OCI-LY7 (cell line): Measurements from ENCODE around the gene RBP3. TPM values are rescaled to one million over a fixed set of nuclear protein-coding genes. Genes with fewer than 3 reads are reported as not detected.
"Not testable (repeated sequence)": the region's sequence is repeated elsewhere in the genome, so short reads cannot be mapped to it uniquely, and the experiment has no call there.

Source experiments
- BruUV-seq: library from RNA; stranded (reverse); fragments of 400-500 nt; replicated peaks from 2 replicates; lab custom pipeline; 2021; lab: Mats Ljungman, UMichigan
- CTCF ChIA-PET: fragments of 300-600 bp; sonication (Branson Sonifier 250); formaldehyde crosslinking; loops from one replicate; lab custom pipeline; 2022; ENCODE audit warnings: antibody characterized with exemption; ENCODE audit not compliant: unreplicated experiment; lab: Charles Lee
- POLR2A ChIA-PET: fragments of 300-600 bp; sonication (Branson Sonifier 250); formaldehyde crosslinking; loops from one replicate; lab custom pipeline; 2022; ENCODE audit warnings: antibody characterized with exemption; lab: Charles Lee
- DNase-seq: peaks from one replicate; pipeline ENCODE4 v3.0.0-alpha.2; 2015; ENCODE audit warnings: low spot score
- H2AFZ ChIP-seq: fragments of 200-600 bp; sonication (generic), shearing (Covaris generic); 2 replicates; pipeline ENCODE4 v1.6.1; 2014; ENCODE audit warnings: mild to moderate bottlenecking, antibody characterized with exemption, low read length, moderate library complexity
- H3K27ac ChIP-seq: fragments of 200-600 bp; sonication (generic); 2 replicates; pipeline ENCODE4 v1.5.1; 2014; ENCODE audit warnings: mixed run types, low read depth, mild to moderate bottlenecking, moderate library complexity, low read length, inconsistent platforms; ENCODE audit not compliant: poor library complexity, severe bottlenecking
- H3K36me3 ChIP-seq: fragments of 200-600 bp; sonication (generic); 2 replicates; pipeline ENCODE4 v1.6.1; 2014; ENCODE audit warnings: mild to moderate bottlenecking, antibody characterized with exemption, low read length, moderate library complexity, mixed read lengths; ENCODE audit not compliant: insufficient read depth
- H3K4me1 ChIP-seq: fragments of 200-600 bp; sonication (generic); 2 replicates; pipeline ENCODE4 v1.5.1; 2014; ENCODE audit warnings: mild to moderate bottlenecking, low read length; ENCODE audit not compliant: insufficient read depth, poor library complexity, severe bottlenecking
- H3K4me2 ChIP-seq: fragments of 200-600 bp; sonication (generic); 2 replicates; pipeline ENCODE4 v1.6.1; 2014; ENCODE audit warnings: mild to moderate bottlenecking, low read length
- H3K4me3 ChIP-seq: fragments of 200-600 bp; sonication (generic); 2 replicates; pipeline ENCODE4 v1.5.1; 2014; ENCODE audit warnings: mild to moderate bottlenecking, low read depth, low read length; ENCODE audit not compliant: poor library complexity, severe bottlenecking
- H3K79me2 ChIP-seq: fragments of 200-600 bp; sonication (generic); 2 replicates; pipeline ENCODE4 v1.6.1; 2016; ENCODE audit warnings: low read depth, mild to moderate bottlenecking, low read length, moderate library complexity, mixed read lengths; ENCODE audit not compliant: insufficient read depth
- H3K9me2 ChIP-seq: fragments of 200-600 bp; sonication (generic); 2 replicates; pipeline ENCODE4 v1.6.1; 2016; ENCODE audit warnings: mild to moderate bottlenecking, low read length, mixed read lengths; ENCODE audit not compliant: insufficient read depth
- H3K9me3 ChIP-seq: fragments of 200-600 bp; sonication (generic); 2 replicates; pipeline ENCODE4 v1.6.1; 2014; ENCODE audit warnings: mild to moderate bottlenecking, mixed run types, low read length, mixed read lengths
- H4K20me1 ChIP-seq: fragments of 200-600 bp; sonication (generic); 2 replicates; pipeline ENCODE4 v1.6.1; 2014; ENCODE audit warnings: mild to moderate bottlenecking, antibody characterized with exemption, low read length, moderate library complexity, mixed read lengths; ENCODE audit not compliant: insufficient read depth
- EZH2phosphoT487 ChIP-seq: fragments of 200-600 bp; sonication (generic); IDR thresholded peaks from 2 replicates; pipeline ENCODE4 v1.6.1; 2018; ENCODE audit warnings: low read depth, borderline replicate concordance, mild to moderate bottlenecking, mixed run types, antibody characterized with exemption, low read length, moderate library complexity, mixed read lengths
- intact Hi-C: fragments of 100-400 bp; cut with micrococcal nuclease; formaldehyde crosslinking; loops from one replicate; pipeline ENCODE4 v1.10.0; 2022; ENCODE audit not compliant: unreplicated experiment
- total RNA-seq, 2 experiments: library from RNA; depleted of rRNA in 1 of 2; stranded (reverse); fragments of >200 nt in 1 of 2; shearing (Covaris generic) in 1 of 2; gene quantifications; 2 replicates each; pipeline ENCODE4 v1.2.3, GENCODE V29; 2014 to 2022
- TF ChIP-seq, protein P1 (sequence below): fragments of 200-600 bp; sonication (generic); conservative IDR thresholded peaks from 2 replicates; pipeline ENCODE4 v1.5.1; 2014; ENCODE audit warnings: mild to moderate bottlenecking, antibody characterized with exemption, low read length, moderate library complexity, mixed read lengths

RBP3 gene
- total RNA-seq, 2 experiments from 2014 or later: not detected

GRCh38 chr10:47384148-47384921 is 36.2 kb downstream of the RBP3 start, which contains the start of gene ZNF488:
ZNF488 (minus strand) TSS chr10:47384293; CDS start chr10:47368829, 15,464 bp downstream.
- peak; percentile 76 for DNase-seq
- H2AFZ ChIP-seq: peak within 1 kb of the TSS; percentile 76
- no peaks in the 10 kb centered on the region for H3K36me3 ChIP-seq
- POLR2A ChIA-PET: interaction anchor here (1.3 kb wide), 1 partner anchor 20 kb away, joined by 3 read pairs; no protein-coding TSS in a partner anchor
- peak within 1 kb of the TSS; percentile 69 for H3K4me3 ChIP-seq
- H3K4me1 ChIP-seq: peaks cover 14% of the 10 kb centered on the region
- no peaks in the 10 kb centered on the region for H3K9me3 ChIP-seq
- intact Hi-C loops: no loop called here
- H3K79me2 ChIP-seq: no peaks in the 10 kb centered on the region
- no TSS peak for BruUV-seq
- CTCF ChIA-PET: no interaction called here
- no peaks in the 10 kb centered on the region for H4K20me1 ChIP-seq
- H3K27ac ChIP-seq: no peak within 1 kb of the TSS
- H3K9me2 ChIP-seq: no peaks in the 10 kb centered on the region
- H3K4me2 ChIP-seq: peak within 1 kb of the TSS; percentile 66
- TF ChIP-seq EZH2phosphoT487: no peak
- TF ChIP-seq, protein P1, sequence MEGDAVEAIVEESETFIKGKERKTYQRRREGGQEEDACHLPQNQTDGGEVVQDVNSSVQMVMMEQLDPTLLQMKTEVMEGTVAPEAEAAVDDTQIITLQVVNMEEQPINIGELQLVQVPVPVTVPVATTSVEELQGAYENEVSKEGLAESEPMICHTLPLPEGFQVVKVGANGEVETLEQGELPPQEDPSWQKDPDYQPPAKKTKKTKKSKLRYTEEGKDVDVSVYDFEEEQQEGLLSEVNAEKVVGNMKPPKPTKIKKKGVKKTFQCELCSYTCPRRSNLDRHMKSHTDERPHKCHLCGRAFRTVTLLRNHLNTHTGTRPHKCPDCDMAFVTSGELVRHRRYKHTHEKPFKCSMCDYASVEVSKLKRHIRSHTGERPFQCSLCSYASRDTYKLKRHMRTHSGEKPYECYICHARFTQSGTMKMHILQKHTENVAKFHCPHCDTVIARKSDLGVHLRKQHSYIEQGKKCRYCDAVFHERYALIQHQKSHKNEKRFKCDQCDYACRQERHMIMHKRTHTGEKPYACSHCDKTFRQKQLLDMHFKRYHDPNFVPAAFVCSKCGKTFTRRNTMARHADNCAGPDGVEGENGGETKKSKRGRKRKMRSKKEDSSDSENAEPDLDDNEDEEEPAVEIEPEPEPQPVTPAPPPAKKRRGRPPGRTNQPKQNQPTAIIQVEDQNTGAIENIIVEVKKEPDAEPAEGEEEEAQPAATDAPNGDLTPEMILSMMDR: no peak

DNA sequence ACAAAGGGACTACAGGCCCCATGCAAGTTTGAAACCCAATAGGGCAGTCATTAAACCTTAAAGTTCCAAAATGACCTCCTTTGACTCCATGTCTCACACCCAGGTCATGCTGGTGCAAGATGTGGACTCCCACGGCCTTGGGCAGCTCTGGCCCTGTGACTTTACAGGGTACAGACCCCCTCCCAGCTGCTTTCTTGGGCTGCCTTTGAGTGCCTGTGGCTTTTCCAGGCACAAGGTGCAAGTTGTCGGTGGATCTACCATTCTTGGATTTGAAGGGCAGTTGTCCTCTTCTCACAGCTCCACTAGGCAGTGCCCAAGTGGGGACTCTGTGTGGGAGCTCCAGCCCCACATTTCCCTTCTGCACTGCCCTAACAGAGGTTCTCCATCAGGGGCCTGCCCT is 37.9 kb downstream of the RBP3 start:
- H4K20me1 ChIP-seq, CTCF ChIA-PET, BruUV-seq, POLR2A ChIA-PET, H3K27ac ChIP-seq, H2AFZ ChIP-seq, H3K36me3 ChIP-seq, H3K4me2 ChIP-seq, DNase-seq, H3K9me3 ChIP-seq, intact Hi-C loops, H3K4me3 ChIP-seq, H3K9me2 ChIP-seq, H3K79me2 ChIP-seq: not testable (repeated sequence)
- H3K4me1 ChIP-seq: peaks cover 14% of the 10 kb centered on the region

GRCh38 chr10:47388879-47389278 is 40.7 kb downstream of the RBP3 start:
- no peak overlapping the region for H3K4me2 ChIP-seq
- intact Hi-C loops: no loop called here
- no TSS peak for BruUV-seq
- H3K4me3 ChIP-seq: no peak overlapping the region
- no peak overlapping the region for H2AFZ ChIP-seq
- no peaks in the 10 kb centered on the region for H3K9me3 ChIP-seq
- no peaks in the 10 kb centered on the region for H3K9me2 ChIP-seq
- POLR2A ChIA-PET: no interaction called here
- CTCF ChIA-PET: no interaction called here
- no peaks in the 10 kb centered on the region for H4K20me1 ChIP-seq
- H3K27ac ChIP-seq: no peak overlapping the region
- no peak for DNase-seq
- TF ChIP-seq, protein P1: no peak
- no peak for TF ChIP-seq EZH2phosphoT487
- peaks cover 6% of the 10 kb centered on the region for H3K4me1 ChIP-seq
- no peaks in the 10 kb centered on the region for H3K79me2 ChIP-seq
- no peaks in the 10 kb centered on the region for H3K36me3 ChIP-seq
